ENCODE measurements around the gene NOS3. TPM values are rescaled to one million over a fixed set of nuclear protein-coding genes. Genes with fewer than 3 reads are reported as not detected.

Gene NOS3
- total RNA-seq, 2 experiments from 2014 or later = 21.6 to 22.3 TPM

DNA sequence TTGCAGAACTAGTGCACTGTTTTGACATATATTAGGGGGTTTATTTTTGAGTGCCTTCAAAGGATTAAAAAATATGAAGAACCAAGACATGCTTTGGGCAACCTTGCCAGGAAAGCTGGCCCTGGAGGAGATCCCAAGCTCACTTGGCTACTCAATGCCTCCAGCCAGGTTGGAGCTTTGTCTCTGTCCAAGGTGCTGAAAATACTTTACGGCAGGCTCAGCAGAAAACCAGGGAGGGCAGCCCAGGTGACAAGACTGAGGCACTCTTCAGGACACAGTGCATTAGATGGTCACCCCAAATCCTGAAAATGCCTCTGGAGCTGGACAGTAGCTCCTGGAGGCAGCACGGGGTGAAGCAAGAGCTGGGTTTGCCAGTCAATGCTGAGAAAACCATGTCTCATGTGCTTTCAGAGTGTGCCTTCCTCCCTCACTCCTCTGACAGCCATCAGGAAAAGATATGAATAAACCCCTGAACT is 6.9 kb upstream of the NOS3 start:
- no peaks in the 10 kb centered on the region for H3K36me3 Mint-ChIP-seq (ENCODE audit: low read depth)
- ChIA-PET CTCF (interaction anchor here (0.7 to 3.2 kb wide), 11 partner anchors 8 to 184 kb away, joined by 3 to 10 read pairs (median 6); no protein-coding TSS in a partner anchor), POLR2A (no interaction called here)
- DNase-seq = peak; percentile 63
- H3K4me1 Mint-ChIP-seq = peaks cover 23% of the 10 kb centered on the region
- H3K4me3 Mint-ChIP-seq = no peak overlapping the region
- H3K9me3 Mint-ChIP-seq = no peaks in the 10 kb centered on the region
- peaks cover 53% of the 10 kb centered on the region for H3K27me3 Mint-ChIP-seq
- H3K27ac Mint-ChIP-seq = no peak overlapping the region

DNA sequence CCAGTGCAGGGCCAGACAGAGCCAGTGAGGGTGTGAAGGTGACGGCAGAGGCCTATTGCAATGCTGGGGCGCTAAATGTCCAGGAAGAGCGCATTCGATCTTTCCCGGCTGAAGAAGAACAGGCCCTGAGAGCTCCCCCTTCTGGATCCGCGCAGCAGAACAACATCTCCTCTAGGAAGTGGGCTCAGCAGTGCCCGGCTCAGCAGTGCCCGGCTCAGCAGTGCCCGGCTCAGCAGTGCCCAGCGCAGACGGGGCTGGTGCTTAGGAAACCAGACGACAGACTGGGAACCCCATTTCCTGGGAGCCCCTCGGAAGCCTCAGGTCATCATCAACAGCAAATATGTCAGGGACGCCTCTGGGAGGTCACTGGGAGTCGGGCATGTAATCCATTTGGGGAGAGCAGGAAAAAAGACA is 4.7 kb upstream of the NOS3 start:
- Mint-ChIP-seq H3K36me3 (ENCODE audit: low read depth) (peaks cover 6% of the 10 kb centered on the region), H3K4me3 (no peak overlapping the region), H3K4me1 (peaks cover 27% of the 10 kb centered on the region), H3K9me3 (peaks cover 17% of the 10 kb centered on the region), H3K27me3 (peaks cover 35% of the 10 kb centered on the region), H3K27ac (no peak overlapping the region)
- ChIA-PET POLR2A (interaction anchor here (0.5 to 0.7 kb wide), 2 partner anchors 11 to 26 kb away, joined by 3 read pairs; no protein-coding TSS in a partner anchor), CTCF (interaction anchor here (0.6 to 3.2 kb wide), 17 partner anchors 9 to 241 kb away, joined by 3 to 13 read pairs (median 4); partner anchors contain the start of gene ABCF2)
- peak; percentile 63 for DNase-seq

GRCh38 chr7:150986556-150986955 is 4.3 kb upstream of the NOS3 start:
- Mint-ChIP-seq H3K27me3 (peaks cover 31% of the 10 kb centered on the region), H3K4me1 (peaks cover 27% of the 10 kb centered on the region)
- POLR2A ChIA-PET = no interaction called here

GRCh38 chr7:150988230-150989226 is 2.3 kb upstream of the NOS3 start:
- H3K4me1 Mint-ChIP-seq = peaks cover 30% of the 10 kb centered on the region
- peak; percentile 71 for DNase-seq
- peaks cover 14% of the 10 kb centered on the region for H3K27me3 Mint-ChIP-seq
- H3K4me3 Mint-ChIP-seq = peak overlapping the region; percentile 34
- peaks cover 21% of the 10 kb centered on the region for H3K9me3 Mint-ChIP-seq
- peaks cover 8% of the 10 kb centered on the region for H3K36me3 Mint-ChIP-seq (ENCODE audit: low read depth)
- peak overlapping the region; percentile 74 for H3K27ac Mint-ChIP-seq
- POLR2A ChIA-PET = no interaction called here
- CTCF ChIA-PET = interaction anchor here (0.7 to 2.0 kb wide), 9 partner anchors 8 to 90 kb away, joined by 3 to 5 read pairs (median 3); no protein-coding TSS in a partner anchor

More at GRCh38 chr7:150986556-150986955, 4.3 kb upstream of the NOS3 start:
- Mint-ChIP-seq H3K36me3 (ENCODE audit: low read depth) (peaks cover 8% of the 10 kb centered on the region), H3K27ac (no peak overlapping the region), H3K9me3 (peaks cover 21% of the 10 kb centered on the region), H3K4me3 (no peak overlapping the region)
- no peak for DNase-seq
- CTCF ChIA-PET = interaction anchor here (0.7 to 3.2 kb wide), 14 partner anchors 9 to 144 kb away, joined by 3 to 13 read pairs (median 4); no protein-coding TSS in a partner anchor

- Mint-ChIP-seq H3K9me3 (peaks cover 21% of the 10 kb centered on the region), H3K27ac (no peak overlapping the region), H3K4me3 (no peak overlapping the region), H3K36me3 (ENCODE audit: low read depth) (peaks cover 8% of the 10 kb centered on the region), H3K27me3 (peaks cover 8% of the 10 kb centered on the region), H3K4me1 (peaks cover 37% of the 10 kb centered on the region)
- ChIA-PET CTCF (interaction anchor here (0.7 to 2.0 kb wide), 7 partner anchors 9 to 91 kb away, joined by 3 to 5 read pairs (median 3); no protein-coding TSS in a partner anchor), POLR2A (no interaction called here)
- DNase-seq = no peak
These were observed 1.4 kb upstream of the NOS3 start for GRCh38 chr7:150989456-150989855.

- peaks cover 21% of the 10 kb centered on the region for H3K9me3 Mint-ChIP-seq
- H3K4me1 Mint-ChIP-seq = peaks cover 44% of the 10 kb centered on the region
- no peak overlapping the region for H3K27ac Mint-ChIP-seq
- no peak for DNase-seq
- no peak overlapping the region for H3K4me3 Mint-ChIP-seq
- peaks cover 8% of the 10 kb centered on the region for H3K36me3 Mint-ChIP-seq (ENCODE audit: low read depth)
- ChIA-PET POLR2A (no interaction called here), CTCF (interaction anchor here (0.7 to 1.2 kb wide), 5 partner anchors 8 to 98 kb away, joined by 3 to 5 read pairs (median 3); no protein-coding TSS in a partner anchor)
- no peaks in the 10 kb centered on the region for H3K27me3 Mint-ChIP-seq
These were observed 1.3 kb downstream of the NOS3 start for GRCh38 chr7:150992051-150992640.

- H3K4me1 Mint-ChIP-seq = peaks cover 47% of the 10 kb centered on the region
- POLR2A ChIA-PET = interaction anchor here (0.5 kb wide), 1 partner anchor 111 kb away, joined by 3 read pairs; no protein-coding TSS in a partner anchor
- CTCF ChIA-PET = interaction anchor here (0.9 to 1.2 kb wide), 3 partner anchors 9 to 18 kb away, joined by 3 to 5 read pairs (median 3); no protein-coding TSS in a partner anchor
- no peaks in the 10 kb centered on the region for H3K27me3 Mint-ChIP-seq
- no peak overlapping the region for H3K4me3 Mint-ChIP-seq
- no peak overlapping the region for H3K27ac Mint-ChIP-seq
- H3K9me3 Mint-ChIP-seq = peaks cover 21% of the 10 kb centered on the region
- DNase-seq = no peak
- H3K36me3 Mint-ChIP-seq (ENCODE audit: low read depth) = peaks cover 12% of the 10 kb centered on the region
These were observed 2.1 kb downstream of the NOS3 start for GRCh38 chr7:150992833-150993302.

DNA sequence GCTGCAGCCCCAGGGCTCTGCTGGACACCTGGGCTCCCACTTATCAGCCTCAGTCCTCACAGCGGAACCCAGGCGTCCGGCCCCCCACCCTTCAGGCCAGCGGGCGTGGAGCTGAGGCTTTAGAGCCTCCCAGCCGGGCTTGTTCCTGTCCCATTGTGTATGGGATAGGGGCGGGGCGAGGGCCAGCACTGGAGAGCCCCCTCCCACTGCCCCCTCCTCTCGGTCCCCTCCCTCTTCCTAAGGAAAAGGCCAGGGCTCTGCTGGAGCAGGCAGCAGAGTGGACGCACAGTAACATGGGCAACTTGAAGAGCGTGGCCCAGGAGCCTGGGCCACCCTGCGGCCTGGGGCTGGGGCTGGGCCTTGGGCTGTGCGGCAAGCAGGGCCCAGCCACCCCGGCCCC is 2.7 kb downstream of the NOS3 start:
- Mint-ChIP-seq H3K27me3 (no peaks in the 10 kb centered on the region), H3K9me3 (peaks cover 21% of the 10 kb centered on the region), H3K4me1 (peaks cover 47% of the 10 kb centered on the region), H3K4me3 (no peak overlapping the region), H3K36me3 (ENCODE audit: low read depth) (peaks cover 16% of the 10 kb centered on the region), H3K27ac (no peak overlapping the region)
- DNase-seq = no peak
- CTCF ChIA-PET = interaction anchor here (0.8 to 1.6 kb wide), 7 partner anchors 9 to 95 kb away, joined by 3 to 9 read pairs (median 4); no protein-coding TSS in a partner anchor
- POLR2A ChIA-PET = interaction anchor here (0.7 kb wide), 1 partner anchor 478 kb away, joined by 3 read pairs; no protein-coding TSS in a partner anchor

GRCh38 chr7:150994141-150994837 is 3.5 kb downstream of the NOS3 start:
- peak; percentile 51 for DNase-seq
- no peaks in the 10 kb centered on the region for H3K27me3 Mint-ChIP-seq
- H3K36me3 Mint-ChIP-seq (ENCODE audit: low read depth) = peaks cover 17% of the 10 kb centered on the region
- ChIA-PET POLR2A (no interaction called here), CTCF (interaction anchor here (0.8 to 1.6 kb wide), 11 partner anchors 8 to 114 kb away, joined by 3 to 10 read pairs (median 4); no protein-coding TSS in a partner anchor)
- H3K4me1 Mint-ChIP-seq = peaks cover 46% of the 10 kb centered on the region
- H3K9me3 Mint-ChIP-seq = peaks cover 21% of the 10 kb centered on the region
- H3K4me3 Mint-ChIP-seq = peak overlapping the region; percentile 58
- peak overlapping the region; percentile 80 for H3K27ac Mint-ChIP-seq

DNA sequence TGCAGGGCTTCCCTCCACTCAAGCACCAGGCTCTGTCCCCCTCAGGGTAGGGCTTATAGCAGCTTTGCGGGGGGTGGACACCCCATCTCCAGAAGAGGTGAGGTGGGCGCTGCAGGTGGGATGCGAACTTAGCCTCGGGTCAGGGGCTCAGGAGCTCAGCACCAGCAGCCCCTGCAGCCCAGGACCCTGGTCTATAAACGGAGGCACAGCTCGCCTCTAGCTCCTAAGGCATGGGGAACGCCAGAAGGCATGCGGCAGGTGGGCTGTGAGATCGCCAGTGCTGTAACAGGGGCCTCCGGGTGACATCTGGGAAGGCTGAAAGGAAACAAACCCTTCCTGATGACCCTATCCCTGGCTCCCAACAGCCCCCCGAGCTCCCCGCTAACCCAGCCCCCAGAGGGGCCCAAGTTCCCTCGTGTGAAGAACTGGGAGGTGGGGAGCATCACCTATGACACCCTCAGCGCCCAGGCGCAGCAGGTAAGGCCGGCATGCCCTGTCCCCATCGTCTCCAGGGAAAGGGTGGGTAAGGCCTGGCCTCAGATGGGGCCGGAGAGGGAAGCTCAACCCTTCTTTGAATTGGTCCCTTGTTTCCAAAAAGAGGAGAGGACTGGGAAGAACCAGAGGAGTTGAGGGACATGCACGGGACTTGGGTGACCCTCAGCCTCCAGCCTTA is 4.2 kb downstream of the NOS3 start:
- ChIA-PET POLR2A (no interaction called here), CTCF (interaction anchor here (1.1 to 1.6 kb wide), 8 partner anchors 9 to 115 kb away, joined by 3 to 10 read pairs (median 6); no protein-coding TSS in a partner anchor)
- H3K27me3 Mint-ChIP-seq = no peaks in the 10 kb centered on the region
- peaks cover 17% of the 10 kb centered on the region for H3K36me3 Mint-ChIP-seq (ENCODE audit: low read depth)
- peak overlapping the region; percentile 58 for H3K4me3 Mint-ChIP-seq
- H3K9me3 Mint-ChIP-seq = peaks cover 15% of the 10 kb centered on the region
- DNase-seq = no peak
- peak overlapping the region; percentile 80 for H3K27ac Mint-ChIP-seq
- H3K4me1 Mint-ChIP-seq = peaks cover 43% of the 10 kb centered on the region

DNA sequence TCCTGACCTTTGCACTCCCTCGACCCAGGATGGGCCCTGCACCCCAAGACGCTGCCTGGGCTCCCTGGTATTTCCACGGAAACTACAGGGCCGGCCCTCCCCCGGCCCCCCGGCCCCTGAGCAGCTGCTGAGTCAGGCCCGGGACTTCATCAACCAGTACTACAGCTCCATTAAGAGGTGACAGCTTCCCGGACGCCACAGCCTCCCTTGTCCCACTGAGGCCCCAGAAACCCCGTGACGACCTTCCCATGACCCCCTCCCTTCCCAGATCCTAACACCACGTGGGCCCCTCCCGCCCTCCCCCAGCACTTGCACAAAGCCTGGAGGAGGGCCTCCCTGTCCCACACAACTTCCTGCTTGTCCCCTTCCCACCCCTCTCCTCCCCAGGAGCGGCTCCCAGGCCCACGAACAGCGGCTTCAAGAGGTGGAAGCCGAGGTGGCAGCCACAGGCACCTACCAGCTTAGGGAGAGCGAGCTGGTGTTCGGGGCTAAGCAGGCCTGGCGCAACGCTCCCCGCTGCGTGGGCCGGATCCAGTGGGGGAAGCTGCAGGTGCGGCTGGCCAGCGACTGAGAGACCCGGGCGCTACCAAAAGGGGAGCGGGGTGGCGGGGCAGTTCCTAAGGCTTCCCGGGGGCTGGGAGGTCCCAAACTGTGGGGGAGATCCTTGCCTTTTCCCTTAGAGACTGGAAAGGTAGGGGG is 5.7 kb downstream of the NOS3 start:
- ChIA-PET POLR2A (no interaction called here), CTCF (interaction anchor here (1.4 to 3.6 kb wide), 2 partner anchors 13 to 22 kb away, joined by 4 to 28 read pairs; no protein-coding TSS in a partner anchor)
- Mint-ChIP-seq H3K27me3 (no peaks in the 10 kb centered on the region), H3K36me3 (ENCODE audit: low read depth) (peaks cover 10% of the 10 kb centered on the region), H3K9me3 (no peaks in the 10 kb centered on the region), H3K4me3 (no peak overlapping the region), H3K4me1 (peaks cover 47% of the 10 kb centered on the region), H3K27ac (peak overlapping the region; percentile 36)
- no peak for DNase-seq
